ENCODE data around the gene TPX2. TPM values are rescaled to one million over a fixed set of nuclear protein-coding genes. Genes with fewer than 3 reads are reported as not detected.
A peak's percentile ranks its signal among the peaks of the same experiment; 100 is the strongest.

TPX2 gene
- total and polyA plus RNA-seq, 2 donors (not counting 3 experiments of a cell fraction or from before 2014, with no cell fraction given): 24.8 to 114 TPM

DNA sequence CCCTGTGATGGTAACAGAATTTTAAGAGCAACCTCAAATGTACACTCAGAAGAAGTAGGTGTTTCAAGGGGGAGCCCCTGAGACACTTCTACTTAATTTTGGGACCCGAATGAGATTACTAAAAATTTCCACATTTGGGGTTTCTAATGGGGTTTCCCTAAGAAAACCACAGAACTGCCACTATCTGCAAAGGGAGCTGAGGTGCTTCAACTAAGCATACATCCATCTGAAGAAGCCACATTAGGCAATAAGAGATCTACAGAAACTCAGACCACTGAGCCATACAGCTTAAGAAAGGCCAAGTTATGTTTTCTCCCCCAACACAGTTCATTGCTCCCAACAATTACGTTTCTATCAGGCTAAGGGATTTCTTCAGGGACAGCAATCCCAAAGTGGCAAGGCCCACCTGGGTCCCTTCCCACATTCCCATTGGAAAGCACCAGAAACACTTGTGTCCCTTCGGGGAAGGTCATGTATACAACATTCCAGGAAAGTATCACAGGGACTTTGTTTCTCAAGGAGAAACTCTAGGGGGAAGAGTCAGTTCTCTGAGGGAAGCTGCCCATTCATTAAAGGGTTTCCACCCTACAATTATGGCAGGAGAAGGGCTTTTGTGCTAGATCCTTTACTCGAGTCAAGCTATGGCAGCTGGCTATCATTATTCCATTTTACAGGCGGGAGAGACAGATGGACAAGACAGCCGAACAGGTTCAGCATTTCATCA lies 21.4 kb upstream of the TPX2 start:
- DNase-seq (ENCODE audit: low read depth, low spot score) (no peak), FAIRE-seq (no peak)
- no peaks in the 10 kb centered on the region for H4K20me1 ChIP-seq (replicated peaks; ENCODE audit: control insufficient read depth, extremely low read depth, insufficient read depth, low read length)
- peak overlapping the region; percentile 66 for H3K4me2 ChIP-seq (ENCODE audit: insufficient read depth, low read length)
- no TSS peak for BruUV-seq (replicated peaks)
- H3K9me1 ChIP-seq (replicated peaks; ENCODE audit: control insufficient read depth, extremely low read depth, insufficient read depth, low read length): no peaks in the 10 kb centered on the region
- H3K9me3 ChIP-seq (replicated peaks; ENCODE audit: control insufficient read depth, insufficient read depth, low read length): no peaks in the 10 kb centered on the region
- dilution Hi-C loops (cut with MboI; ENCODE audit: extremely low pct_ligation_motif_present, low sequenced_read_pairs): no loop called here
- no peak overlapping the region for H3K4me3 ChIP-seq (replicated peaks in 1 of 3; ENCODE audit: insufficient read depth in 1 of 3, low read depth in 1 of 3, low read length in 3 of 3)
- TF ChIP-seq POLR2AphosphoS5 (IDR thresholded peaks at IDR 0.05; ENCODE audit: insufficient read depth, low read depth, low read length) (no peak), POLR2A (IDR thresholded peaks at IDR 0.05; ENCODE audit: low read depth, low read length) (peak; percentile 4)
- H3K27me3 ChIP-seq (ENCODE audit: control insufficient read depth in 2 of 2, insufficient read depth in 2 of 2, low read length in 2 of 2): no peaks in the 10 kb centered on the region
- H3K4me1 ChIP-seq (ENCODE audit: control insufficient read depth, extremely low read depth, insufficient read depth, low read length): peaks cover 60% of the 10 kb centered on the region
- no peak overlapping the region for H3K27ac ChIP-seq (ENCODE audit: insufficient read depth, low read depth, low read length)
- H3K79me2 ChIP-seq (ENCODE audit: control insufficient read depth, insufficient read depth, low read length): peaks cover 86% of the 10 kb centered on the region
- no peak overlapping the region for H2AFZ ChIP-seq (ENCODE audit: low read depth, low read length)
- no peak overlapping the region for H3K9ac ChIP-seq (replicated peaks; ENCODE audit: extremely low read depth, insufficient read depth, low read length)
- intact Hi-C loops (cut with micrococcal nuclease): no loop called here
- H3K36me3 ChIP-seq (ENCODE audit: control insufficient read depth in 2 of 2, extremely low read depth in 1 of 2, insufficient read depth in 2 of 2, low read length in 2 of 2): peaks cover 1 to 4% of the 10 kb centered on the region in 2 experiments
- ChIA-PET POLR2A (no interaction called here), CTCF (interaction anchor here (1.2 to 10.5 kb wide), 5 partner anchors 19 to 105 kb away, joined by 3 to 658 read pairs (median 3); partner anchors contain the start of gene TPX2)

DNA sequence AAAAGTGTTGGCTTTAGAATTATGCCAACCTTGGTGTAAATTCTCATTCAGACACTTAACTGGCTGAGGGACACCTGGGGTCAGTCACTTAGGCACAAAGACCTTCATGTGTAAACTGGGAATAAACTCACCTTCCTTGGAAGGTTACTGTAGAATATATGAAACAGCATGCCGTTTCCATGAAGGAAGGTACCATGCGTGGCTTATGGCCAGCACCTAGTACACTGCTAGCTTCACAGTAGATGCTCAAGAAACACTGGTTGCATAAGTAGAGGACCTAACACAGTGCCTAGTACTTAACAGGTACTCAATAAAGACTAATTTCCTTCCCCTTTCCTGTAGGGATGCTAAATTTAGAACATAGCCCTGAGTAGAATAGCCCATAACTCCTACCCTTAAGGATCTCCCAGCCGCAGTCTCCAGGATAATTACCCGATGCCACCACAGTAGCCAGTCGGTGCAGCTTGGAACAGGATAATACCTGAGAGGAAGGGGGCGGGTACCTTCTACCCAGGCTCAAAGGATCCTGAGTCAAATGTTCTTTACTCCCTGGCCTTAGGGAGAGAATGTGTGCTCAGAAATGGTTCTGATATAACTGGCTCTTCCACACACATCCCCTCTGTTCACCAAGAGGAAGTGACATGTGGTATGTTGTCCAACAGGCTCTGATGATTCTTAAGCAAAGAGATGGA lies 20.0 kb upstream of the TPX2 start:
- H3K27ac ChIP-seq (ENCODE audit: insufficient read depth, low read depth, low read length): peak overlapping the region; percentile 90
- dilution Hi-C loops (cut with MboI; ENCODE audit: extremely low pct_ligation_motif_present, low sequenced_read_pairs): no loop called here

More for the DNA sequence above, 20.0 kb upstream of the TPX2 start:
- Histone ChIP-seq H3K9ac (replicated peaks; ENCODE audit: extremely low read depth, insufficient read depth, low read length) (peak overlapping the region; percentile 84), H3K4me2 (ENCODE audit: insufficient read depth, low read length) (peak overlapping the region; percentile 88), H2AFZ (ENCODE audit: low read depth, low read length) (no peak overlapping the region), H3K4me3 (replicated peaks in 1 of 3; ENCODE audit: insufficient read depth in 1 of 3, low read depth in 1 of 3, low read length in 3 of 3) (peak overlapping the region in 1 of 3 experiments; percentile 94), H3K9me1 (replicated peaks; ENCODE audit: control insufficient read depth, extremely low read depth, insufficient read depth, low read length) (no peaks in the 10 kb centered on the region), H4K20me1 (replicated peaks; ENCODE audit: control insufficient read depth, extremely low read depth, insufficient read depth, low read length) (no peaks in the 10 kb centered on the region), H3K4me1 (ENCODE audit: control insufficient read depth, extremely low read depth, insufficient read depth, low read length) (peaks cover 50% of the 10 kb centered on the region), H3K27me3 (ENCODE audit: control insufficient read depth in 2 of 2, insufficient read depth in 2 of 2, low read length in 2 of 2) (no peaks in the 10 kb centered on the region), H3K36me3 (ENCODE audit: control insufficient read depth in 2 of 2, extremely low read depth in 1 of 2, insufficient read depth in 2 of 2, low read length in 2 of 2) (peaks cover 1 to 2% of the 10 kb centered on the region in 2 experiments), H3K9me3 (replicated peaks; ENCODE audit: control insufficient read depth, insufficient read depth, low read length) (no peaks in the 10 kb centered on the region), H3K79me2 (ENCODE audit: control insufficient read depth, insufficient read depth, low read length) (peaks cover 83% of the 10 kb centered on the region)
- FAIRE-seq: no peak
- POLR2A ChIA-PET: interaction anchor here (0.6 to 1.2 kb wide), 2 partner anchors 20 to 55 kb away, joined by 3 to 4 read pairs; no protein-coding TSS in a partner anchor
- TF ChIP-seq, protein P1, sequence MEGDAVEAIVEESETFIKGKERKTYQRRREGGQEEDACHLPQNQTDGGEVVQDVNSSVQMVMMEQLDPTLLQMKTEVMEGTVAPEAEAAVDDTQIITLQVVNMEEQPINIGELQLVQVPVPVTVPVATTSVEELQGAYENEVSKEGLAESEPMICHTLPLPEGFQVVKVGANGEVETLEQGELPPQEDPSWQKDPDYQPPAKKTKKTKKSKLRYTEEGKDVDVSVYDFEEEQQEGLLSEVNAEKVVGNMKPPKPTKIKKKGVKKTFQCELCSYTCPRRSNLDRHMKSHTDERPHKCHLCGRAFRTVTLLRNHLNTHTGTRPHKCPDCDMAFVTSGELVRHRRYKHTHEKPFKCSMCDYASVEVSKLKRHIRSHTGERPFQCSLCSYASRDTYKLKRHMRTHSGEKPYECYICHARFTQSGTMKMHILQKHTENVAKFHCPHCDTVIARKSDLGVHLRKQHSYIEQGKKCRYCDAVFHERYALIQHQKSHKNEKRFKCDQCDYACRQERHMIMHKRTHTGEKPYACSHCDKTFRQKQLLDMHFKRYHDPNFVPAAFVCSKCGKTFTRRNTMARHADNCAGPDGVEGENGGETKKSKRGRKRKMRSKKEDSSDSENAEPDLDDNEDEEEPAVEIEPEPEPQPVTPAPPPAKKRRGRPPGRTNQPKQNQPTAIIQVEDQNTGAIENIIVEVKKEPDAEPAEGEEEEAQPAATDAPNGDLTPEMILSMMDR (IDR thresholded peaks at IDR 0.05; ENCODE audit: extremely low read depth in 1 of 2, insufficient read depth in 1 of 2, low read depth in 1 of 2, low read length in 2 of 2): no peak
- DNase-seq (ENCODE audit: low read depth, low spot score): no peak
- CTCF ChIA-PET: interaction anchor here (2.1 to 10.5 kb wide), 5 partner anchors 14 to 156 kb away, joined by 8 to 658 read pairs (median 97); no protein-coding TSS in a partner anchor
- intact Hi-C loops (cut with micrococcal nuclease): no loop called here
- no TSS peak for BruUV-seq (replicated peaks)

Measured in endothelial cell of umbilical vein (primary cell).